ENCODE data around the gene EDIL3.

DNA sequence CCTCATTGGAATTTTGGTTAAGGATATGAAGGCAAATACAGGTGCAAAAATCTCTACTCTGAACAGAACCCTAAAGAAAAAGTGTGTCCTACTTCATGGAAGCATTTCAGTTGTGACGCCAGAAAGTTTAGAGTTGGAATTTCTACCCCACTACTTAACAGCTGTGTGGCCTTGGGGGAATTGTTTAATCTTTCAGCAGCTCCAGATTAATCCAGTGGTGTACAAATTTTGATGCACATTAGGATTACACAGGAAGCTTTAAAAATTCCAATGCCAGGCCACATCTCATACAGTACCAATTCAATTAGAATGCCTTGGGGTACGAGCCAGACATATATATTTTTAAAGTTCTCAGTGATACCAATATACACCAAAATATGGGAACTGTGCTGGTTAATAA, 266.1 kb downstream of the EDIL3 start:
- no peak for TF ChIP-seq POLR2A (IDR thresholded peaks at IDR 0.05)
- TF ChIP-seq CTCF (IDR thresholded peaks at IDR 0.05) = no peak

All from gastroesophageal sphincter (tissue), 3 donors.